ENCODE data around the gene MEIS3. TPM values are rescaled to one million over a fixed set of nuclear protein-coding genes. Genes with fewer than 3 reads are reported as not detected.

The MEIS3 gene
- total and polyA plus RNA-seq, 4 donors: 0.75 to 19.6 (median 5.8) TPM

DNA sequence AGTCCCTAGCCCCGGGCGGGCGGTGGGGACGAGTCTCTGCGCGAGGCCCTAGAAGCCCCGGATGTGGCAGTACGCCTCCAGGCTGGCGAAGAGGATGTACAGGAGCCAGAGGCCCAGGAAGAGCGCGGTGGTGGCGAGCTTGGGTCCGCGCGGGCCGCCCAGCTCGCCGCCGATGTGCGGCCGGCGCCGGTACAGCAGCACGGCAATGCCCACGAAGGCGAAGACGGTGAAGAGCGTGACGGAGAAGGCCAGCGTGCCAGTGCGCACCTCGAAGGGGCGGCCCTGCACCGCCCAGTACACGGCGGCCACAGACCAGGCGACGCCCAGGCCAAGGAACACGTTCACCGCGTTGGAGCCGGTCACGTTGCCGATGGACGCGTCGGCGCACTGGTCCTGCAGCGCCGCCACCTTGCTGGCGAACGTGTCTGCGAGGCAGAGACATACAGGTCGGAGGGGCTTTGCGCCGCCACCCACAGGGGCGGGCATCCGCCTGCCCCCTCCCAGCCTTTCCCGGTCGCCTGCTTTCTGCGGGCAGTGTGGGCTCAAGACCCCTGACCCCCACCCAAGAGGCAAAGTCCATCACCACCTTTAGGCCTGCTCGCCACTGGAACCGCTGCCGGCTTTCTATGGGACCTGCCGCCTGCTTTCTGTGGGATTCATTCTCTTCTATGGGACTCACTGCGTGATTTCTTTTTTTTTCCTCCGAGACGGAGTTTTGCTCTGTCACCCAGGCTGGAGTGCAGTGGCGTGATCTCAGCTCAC lies 10.9 kb upstream of the MEIS3 start:
- Histone ChIP-seq H3K36me3 (ENCODE audit: control insufficient read depth in 1 of 2, insufficient read depth in 2 of 2, low read length in 1 of 2) (no peaks in the 10 kb centered on the region), H3K27me3 (ENCODE audit: control insufficient read depth in 1 of 2, insufficient read depth in 2 of 2, low read length in 1 of 2) (no peaks in the 10 kb centered on the region), H3K4me3 (ENCODE audit: low read length in 2 of 2) (no peak overlapping the region), H3K27ac (ENCODE audit: low read depth in 1 of 2, low read length in 2 of 2) (no peak overlapping the region), H3K4me1 (ENCODE audit: control insufficient read depth in 1 of 2, insufficient read depth in 2 of 2, low read length in 2 of 2) (no peaks in the 10 kb centered on the region), H3K9me3 (ENCODE audit: control insufficient read depth, low read length) (no peaks in the 10 kb centered on the region)
- intact Hi-C loops (cut with DNase I): no loop called here
- peak in 1 of 2 donors; percentile 58 for DNase-seq
- 3 to 4% methylated on average over 69 of the region's 69 CpGs for WGBS, 2 donors
- peak; percentile 14 for ATAC-seq (ENCODE audit: low FRiP score)

DNA sequence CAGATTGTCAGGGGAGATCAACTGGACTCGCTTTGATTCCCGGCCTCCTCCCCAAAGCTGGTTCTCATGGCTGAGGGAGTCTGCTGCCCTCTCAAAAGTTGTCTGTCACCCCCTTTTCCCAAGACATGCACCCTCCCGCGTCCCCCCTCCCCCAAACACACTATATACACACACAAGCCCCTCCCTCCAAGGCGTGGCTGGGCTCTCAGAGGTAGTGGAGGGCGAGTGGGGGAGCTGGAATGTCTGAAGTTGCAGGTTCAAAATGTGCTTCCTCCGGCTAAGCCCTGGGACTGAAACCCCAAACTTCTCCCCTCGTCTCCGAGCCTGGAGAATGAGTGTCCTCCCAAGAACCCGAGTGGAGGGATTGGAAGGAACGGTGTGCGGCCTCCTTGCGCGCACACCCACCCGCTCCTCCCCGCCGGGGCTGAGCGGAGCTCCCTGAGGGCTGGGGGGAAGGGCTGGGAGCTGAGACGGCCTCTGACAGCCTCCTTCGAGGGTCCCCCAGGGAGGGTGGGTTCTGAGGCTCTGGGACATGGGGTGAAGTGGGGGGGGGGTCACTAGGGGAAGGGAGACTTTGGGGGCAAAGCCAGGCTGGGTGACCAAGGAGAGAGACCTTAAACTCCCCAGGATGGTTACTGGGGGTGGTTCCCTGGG lies 9.9 kb upstream of the MEIS3 start:
- Histone ChIP-seq H3K27ac (ENCODE audit: low read depth in 1 of 2, low read length in 2 of 2) (no peak overlapping the region), H3K4me1 (ENCODE audit: control insufficient read depth in 1 of 2, insufficient read depth in 2 of 2, low read length in 2 of 2) (no peaks in the 10 kb centered on the region), H3K9me3 (ENCODE audit: control insufficient read depth, low read length) (no peaks in the 10 kb centered on the region), H3K27me3 (ENCODE audit: control insufficient read depth in 1 of 2, insufficient read depth in 2 of 2, low read length in 1 of 2) (no peaks in the 10 kb centered on the region), H3K36me3 (ENCODE audit: control insufficient read depth in 1 of 2, insufficient read depth in 2 of 2, low read length in 1 of 2) (no peaks in the 10 kb centered on the region), H3K4me3 (ENCODE audit: low read length in 2 of 2) (no peak overlapping the region)
- ATAC-seq (ENCODE audit: low FRiP score) (no peak), DNase-seq (no peak)
- intact Hi-C loops (cut with DNase I): loop anchor here in 1 of 2 donors (10.0 kb wide), 1 partner anchor 134 kb away; no protein-coding TSS in a partner anchor
- WGBS, 2 donors: 12 to 20% methylated on average over 17 to 20 of the region's 20 CpGs

DNA sequence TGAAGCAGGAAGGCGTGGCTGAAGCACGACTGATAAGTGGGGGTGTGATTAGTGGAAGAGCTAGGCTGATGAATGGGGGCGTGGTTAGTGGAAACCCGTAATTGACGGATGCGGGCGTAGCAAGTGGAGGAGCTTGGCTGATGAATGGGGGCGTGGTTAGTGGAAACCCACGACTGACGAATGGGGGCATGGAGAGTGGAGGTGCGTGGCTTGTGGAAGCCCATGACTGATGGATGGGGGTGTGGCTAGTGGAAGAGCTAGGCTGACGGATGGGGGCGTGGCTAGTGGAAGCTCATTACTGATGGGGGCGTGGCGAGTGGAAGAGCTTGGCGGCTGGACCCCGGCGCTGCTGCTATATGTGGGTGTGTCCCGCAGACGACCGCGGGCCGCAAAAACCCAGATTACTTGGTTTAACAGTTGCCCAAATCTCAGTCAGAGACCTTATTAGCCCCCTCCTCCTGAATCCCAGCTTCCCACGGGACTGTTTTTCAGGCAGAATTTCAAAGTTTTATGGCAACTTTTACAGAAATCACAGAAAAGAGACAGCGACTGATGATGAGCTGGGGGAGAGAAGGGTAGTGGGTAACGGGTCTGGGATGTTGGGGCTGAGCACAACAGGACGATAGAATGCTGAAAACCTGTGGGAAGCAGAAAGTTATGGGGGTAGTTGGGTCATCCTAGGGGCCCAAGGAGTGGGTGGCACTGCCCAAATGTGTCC lies 9.0 kb upstream of the MEIS3 start:
- Histone ChIP-seq H3K27me3 (ENCODE audit: control insufficient read depth in 1 of 2, insufficient read depth in 2 of 2, low read length in 1 of 2) (no peaks in the 10 kb centered on the region), H3K4me1 (ENCODE audit: control insufficient read depth in 1 of 2, insufficient read depth in 2 of 2, low read length in 2 of 2) (no peaks in the 10 kb centered on the region), H3K9me3 (ENCODE audit: control insufficient read depth, low read length) (no peaks in the 10 kb centered on the region), H3K36me3 (ENCODE audit: control insufficient read depth in 1 of 2, insufficient read depth in 2 of 2, low read length in 1 of 2) (no peaks in the 10 kb centered on the region), H3K27ac (ENCODE audit: low read depth in 1 of 2, low read length in 2 of 2) (no peak overlapping the region), H3K4me3 (ENCODE audit: low read length in 2 of 2) (no peak overlapping the region)
- peak; percentile 87 to 90 for DNase-seq
- ATAC-seq (ENCODE audit: low FRiP score): peak; percentile 83
- 0 to 1% methylated on average over 27 of the region's 27 CpGs for WGBS, 2 donors
- intact Hi-C loops (cut with DNase I): loop anchor here in 1 of 2 donors (10.0 kb wide), 1 partner anchor 134 kb away; no protein-coding TSS in a partner anchor

DNA sequence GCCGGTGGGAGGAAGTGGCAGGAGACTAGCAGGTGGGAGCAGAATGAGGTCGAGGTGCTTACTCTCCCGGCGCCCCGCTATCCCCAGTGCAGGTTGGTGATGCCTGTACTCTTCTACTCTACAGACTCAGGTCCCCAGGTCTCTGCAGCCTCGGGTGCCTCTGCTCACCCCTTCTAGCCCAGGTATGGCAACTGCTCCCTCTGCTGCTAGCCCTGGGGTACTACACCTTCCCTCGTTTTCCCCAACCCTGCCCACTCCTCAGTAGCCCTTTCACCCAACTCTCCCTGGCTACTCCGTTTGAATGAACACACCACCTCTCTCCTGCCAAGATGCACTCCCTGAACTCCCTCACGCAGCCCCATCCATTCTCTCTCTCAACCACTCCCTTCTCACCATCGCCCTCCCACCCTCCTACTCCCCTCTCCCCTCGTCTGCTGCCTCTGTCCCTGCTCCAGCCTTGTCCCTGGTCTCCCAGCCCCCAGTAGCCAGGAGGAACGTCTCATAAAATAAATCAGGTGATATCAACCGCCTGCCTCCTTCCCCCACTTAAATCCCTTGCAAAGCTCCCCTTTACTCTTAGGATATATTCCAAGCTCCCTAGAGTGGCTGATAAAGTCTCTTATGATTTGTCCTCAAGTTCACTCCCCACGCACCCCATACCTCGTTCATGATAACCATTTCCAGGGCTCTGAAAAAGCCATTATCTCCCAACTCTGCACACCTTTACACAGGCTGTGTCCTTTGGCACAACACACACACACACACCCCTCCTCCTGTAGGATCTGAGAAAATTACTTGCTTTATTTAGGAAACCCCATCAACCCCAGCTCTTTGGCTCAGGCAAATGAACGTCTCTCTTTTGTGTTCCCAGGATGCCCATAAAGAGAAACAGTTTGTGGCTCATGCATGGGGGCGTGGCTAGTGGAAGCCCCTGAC lies 8.2 kb upstream of the MEIS3 start:
- Histone ChIP-seq H3K27ac (ENCODE audit: low read depth in 1 of 2, low read length in 2 of 2) (no peak overlapping the region), H3K27me3 (ENCODE audit: control insufficient read depth in 1 of 2, insufficient read depth in 2 of 2, low read length in 1 of 2) (no peaks in the 10 kb centered on the region), H3K4me3 (ENCODE audit: low read length in 2 of 2) (no peak overlapping the region), H3K4me1 (ENCODE audit: control insufficient read depth in 1 of 2, insufficient read depth in 2 of 2, low read length in 2 of 2) (no peaks in the 10 kb centered on the region), H3K36me3 (ENCODE audit: control insufficient read depth in 1 of 2, insufficient read depth in 2 of 2, low read length in 1 of 2) (no peaks in the 10 kb centered on the region), H3K9me3 (ENCODE audit: control insufficient read depth, low read length) (no peaks in the 10 kb centered on the region)
- 5 to 7% methylated on average over 16 to 17 of the region's 17 CpGs for WGBS, 2 donors
- intact Hi-C loops (cut with DNase I): loop anchor here in 1 of 2 donors (10.0 kb wide), 1 partner anchor 133 kb away; no protein-coding TSS in a partner anchor
- ATAC-seq (ENCODE audit: low FRiP score): peak; percentile 62
- no peak for DNase-seq

DNA sequence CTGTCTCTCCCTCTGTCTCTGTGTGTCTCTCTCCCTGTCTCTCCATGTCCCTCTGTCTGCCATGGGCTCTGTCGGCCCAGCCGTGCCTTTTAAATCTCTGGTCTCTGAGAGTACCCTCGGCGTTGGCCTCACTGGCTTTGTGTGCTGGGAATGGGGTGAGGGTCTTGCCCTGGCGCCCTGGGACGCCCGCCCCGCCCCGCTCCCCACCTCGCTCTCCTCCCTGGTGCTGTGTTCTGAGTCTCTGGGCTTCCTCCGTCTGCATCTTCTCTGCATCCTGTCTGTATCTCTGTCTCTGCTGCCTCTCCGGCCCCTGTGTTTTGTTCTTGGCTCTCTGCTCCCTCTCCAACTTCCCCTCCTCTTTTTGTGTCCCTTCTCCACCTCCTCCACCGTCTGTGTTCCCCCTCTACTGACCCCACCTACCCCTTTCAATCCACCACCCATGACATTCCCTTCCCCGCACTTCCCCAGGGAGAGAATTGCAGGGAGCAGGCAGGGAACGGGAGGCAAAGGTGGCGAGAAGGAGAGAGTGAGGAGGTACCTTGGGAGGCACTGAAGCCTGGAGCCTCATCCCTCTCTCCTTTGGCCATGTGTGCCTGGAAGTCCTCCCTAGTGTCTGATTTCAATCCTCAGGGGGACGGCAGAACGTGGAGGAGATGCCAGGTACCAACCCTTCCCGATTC lies 4.0 kb upstream of the MEIS3 start:
- Histone ChIP-seq H3K27ac (ENCODE audit: low read depth in 1 of 2, low read length in 2 of 2) (no peak overlapping the region), H3K4me1 (ENCODE audit: control insufficient read depth in 1 of 2, insufficient read depth in 2 of 2, low read length in 2 of 2) (no peaks in the 10 kb centered on the region)

DNA sequence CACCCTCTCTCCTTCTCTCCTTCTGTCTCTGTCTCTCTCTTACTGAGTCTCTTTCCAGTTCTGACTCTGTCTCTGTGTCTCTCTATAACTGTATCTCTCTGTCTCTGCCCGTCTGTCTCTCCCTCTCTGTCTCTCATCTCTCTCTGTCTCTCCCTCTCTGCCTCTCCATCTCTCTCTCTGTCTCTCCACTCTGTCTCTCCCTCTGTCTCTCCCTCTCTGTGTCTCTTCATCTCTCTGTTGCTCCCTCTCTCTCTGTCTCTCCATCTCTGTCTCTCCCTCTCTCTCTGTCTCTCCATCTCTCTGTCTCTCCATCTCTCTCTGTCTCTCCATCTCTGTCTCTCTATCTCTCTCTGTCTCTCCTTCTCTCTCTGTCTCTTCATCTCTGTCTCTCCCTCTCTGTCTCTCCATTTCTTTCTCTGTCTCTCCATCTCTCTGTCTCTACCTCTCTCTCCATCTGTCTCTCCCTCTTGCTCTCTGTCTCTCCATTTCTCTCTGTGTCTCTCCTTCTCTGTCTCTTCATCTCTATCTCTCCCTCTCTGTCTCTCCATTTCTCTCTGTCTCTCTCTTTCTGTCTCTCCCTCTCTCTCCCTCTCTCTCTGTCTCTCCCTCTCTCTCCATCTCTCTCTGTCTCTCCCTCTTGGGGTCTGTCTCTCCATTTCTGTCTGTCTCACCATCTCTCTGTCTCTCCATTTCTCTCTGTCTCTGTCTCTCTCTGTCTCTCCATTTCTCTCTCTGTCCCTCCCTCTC lies 3.3 kb upstream of the MEIS3 start:
- no peaks in the 10 kb centered on the region for H3K9me3 ChIP-seq (ENCODE audit: control insufficient read depth, low read length)
- no peaks in the 10 kb centered on the region for H3K4me1 ChIP-seq (ENCODE audit: control insufficient read depth in 1 of 2, insufficient read depth in 2 of 2, low read length in 2 of 2)
- H3K36me3 ChIP-seq (ENCODE audit: control insufficient read depth in 1 of 2, insufficient read depth in 2 of 2, low read length in 1 of 2): no peaks in the 10 kb centered on the region
- no peak overlapping the region for H3K4me3 ChIP-seq (ENCODE audit: low read length in 2 of 2)
- DNase-seq (no peak), ATAC-seq (ENCODE audit: low FRiP score) (no peak)
- intact Hi-C loops (cut with DNase I): loop anchor here in 1 of 2 donors (10.0 kb wide), 1 partner anchor 128 kb away; no protein-coding TSS in a partner anchor
- peaks cover 0 to 2% of the 10 kb centered on the region in 2 donors for H3K27me3 ChIP-seq (ENCODE audit: control insufficient read depth in 1 of 2, insufficient read depth in 2 of 2, low read length in 1 of 2)
- 0 to 1% methylated on average over 1 of the region's 1 CpG for WGBS, 2 donors
- H3K27ac ChIP-seq (ENCODE audit: low read depth in 1 of 2, low read length in 2 of 2): no peak overlapping the region

More for the DNA sequence above, 4.0 kb upstream of the MEIS3 start:
- DNase-seq: no peak
- no peak for ATAC-seq (ENCODE audit: low FRiP score)
- Histone ChIP-seq H3K4me3 (ENCODE audit: low read length in 2 of 2) (no peak overlapping the region), H3K9me3 (ENCODE audit: control insufficient read depth, low read length) (no peaks in the 10 kb centered on the region), H3K27me3 (ENCODE audit: control insufficient read depth in 1 of 2, insufficient read depth in 2 of 2, low read length in 1 of 2) (peaks cover 0 to 2% of the 10 kb centered on the region in 2 donors), H3K36me3 (ENCODE audit: control insufficient read depth in 1 of 2, insufficient read depth in 2 of 2, low read length in 1 of 2) (no peaks in the 10 kb centered on the region)
- intact Hi-C loops (cut with DNase I): loop anchor here in 1 of 2 donors (10.0 kb wide), 1 partner anchor 129 kb away; no protein-coding TSS in a partner anchor
- 8 to 9% methylated on average over 19 of the region's 19 CpGs for WGBS, 2 donors

DNA sequence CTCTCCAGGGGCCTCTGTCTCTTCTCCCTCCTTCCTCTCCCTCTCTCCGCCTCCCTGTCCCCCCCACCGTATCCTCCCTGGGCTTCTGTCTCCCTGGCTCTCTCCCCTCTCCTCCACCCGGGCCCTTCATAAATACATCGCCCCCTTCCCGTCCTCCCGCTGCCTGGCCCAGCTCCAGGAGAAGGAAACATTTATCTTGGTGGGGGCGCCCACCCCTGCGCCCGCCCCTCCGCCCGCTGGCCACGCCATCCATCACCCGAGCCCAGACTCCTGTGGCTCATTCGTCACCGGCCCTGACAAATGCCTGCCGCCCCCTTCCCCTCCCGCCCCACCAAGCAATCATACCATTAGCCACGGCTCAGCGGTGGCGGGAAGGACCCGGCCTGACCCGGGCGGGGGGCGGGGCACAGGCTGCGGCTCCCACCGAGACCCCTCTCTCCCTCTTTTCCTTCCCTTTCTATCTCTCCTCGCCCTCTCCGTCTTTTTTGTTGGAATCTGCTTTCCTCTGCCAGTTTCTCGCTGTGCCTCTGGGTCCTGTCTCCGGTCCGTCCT lies 2.6 kb upstream of the MEIS3 start:
- H3K4me1 ChIP-seq (ENCODE audit: control insufficient read depth in 1 of 2, insufficient read depth in 2 of 2, low read length in 2 of 2): no peaks in the 10 kb centered on the region
- H3K4me3 ChIP-seq (ENCODE audit: low read length in 2 of 2): no peak overlapping the region
- ATAC-seq (ENCODE audit: low FRiP score): no peak
- peaks cover 0 to 2% of the 10 kb centered on the region in 2 donors for H3K27me3 ChIP-seq (ENCODE audit: control insufficient read depth in 1 of 2, insufficient read depth in 2 of 2, low read length in 1 of 2)
- WGBS, 2 donors: 1 to 2% methylated on average over 30 to 31 of the region's 31 CpGs
- no peak for DNase-seq
- H3K27ac ChIP-seq (ENCODE audit: low read depth in 1 of 2, low read length in 2 of 2): no peak overlapping the region
- intact Hi-C loops (cut with DNase I): loop anchor here in 1 of 2 donors (10.0 kb wide), 1 partner anchor 127 kb away; no protein-coding TSS in a partner anchor
- H3K36me3 ChIP-seq (ENCODE audit: control insufficient read depth in 1 of 2, insufficient read depth in 2 of 2, low read length in 1 of 2): no peaks in the 10 kb centered on the region
- no peaks in the 10 kb centered on the region for H3K9me3 ChIP-seq (ENCODE audit: control insufficient read depth, low read length)
